Right lobe of liver (tissue), 6 donors: Measurements from ENCODE around the gene PAX6. TPM values are rescaled to one million over a fixed set of nuclear protein-coding genes. Genes with fewer than 3 reads are reported as not detected.

Experiments
- ATAC-seq, 4 donors: fragments of 200-7000 bp; cut with Tn5 transposase; one replicate each; pipeline ENCODE4 v1.9.1; 2020; ENCODE audit warnings: mild to moderate bottlenecking in 4 of 4, moderate library complexity in 4 of 4
- DNase-seq, 3 donors: peaks; one replicate each; pipeline ENCODE4 v3.0.0-alpha.2; 2020
- H3K27ac ChIP-seq, 3 donors: fragments of 200-600 bp; one replicate each; pipeline ENCODE4 v1.8.0; 2022
- H3K27me3 ChIP-seq, 2 donors: fragments of 200-600 bp; one replicate each; pipeline ENCODE4 v1.8.0; 2022
- H3K36me3 ChIP-seq, 4 donors: fragments of 200-600 bp; sonication (generic) in 1 of 4; one replicate each; pipeline versions ENCODE4 v1.5.1 to v1.8.0; 2017 to 2022; ENCODE audit warnings: control low read depth in 1 of 4
- H3K4me1 ChIP-seq, 4 donors: fragments of 200-600 bp; sonication (generic) in 1 of 4; one replicate each; pipeline versions ENCODE4 v1.5.1 to v1.8.0; 2017 to 2022; ENCODE audit warnings: control low read depth in 1 of 4
- H3K4me3 ChIP-seq, 3 donors: fragments of 200-600 bp; one replicate each; pipeline ENCODE4 v1.8.0; 2022
- H3K9me3 ChIP-seq, 4 donors: fragments of 200-600 bp; sonication (generic) in 1 of 4; one replicate each; pipeline versions ENCODE4 v1.5.1 to v1.8.0; 2017 to 2022; ENCODE audit warnings: control low read depth in 1 of 4
- POLR2A ChIP-seq: fragments of 450-650 bp; IDR thresholded peaks from one replicate; pipeline ENCODE4 v1.6.1; 2017; ENCODE audit warnings: antibody characterized with exemption, mild to moderate bottlenecking
- WGBS: methylation state at CpG from one replicate; pipeline ENCODE4 v1.1.6; 2018; ENCODE audit warnings: low coverage, low lambda C conversion rate; ENCODE audit not compliant: insufficient coverage; ENCODE audit errors: missing lambda C conversion rate; 5-methylcytosine and 5-hydroxymethylcytosine counted together
- intact Hi-C, 2 donors: fragments of 100-400 bp; cut with DNase I; formaldehyde crosslinking; loops; one replicate each; pipeline versions ENCODE4 v1.11.2 to v1.14.1; 2022
- total RNA-seq, 6 experiments: library from RNA; depleted of rRNA in 2 of 6; stranded (reverse); fragments of >200 nt in 2 of 6; fragmentation: NEBNext Ultra II Directional in 3 of 6; extraction: Animal tissue kit (Norgen Biotek cat#: 25700) in 3 of 6; gene quantifications; one replicate each; pipeline versions ENCODE4 v1.1.0 to v1.2.4, GENCODE V29; 2016 to 2023
- TF ChIP-seq, protein P1 (sequence below), 4 donors: fragments of 200-600 bp in 3 of 4; fragments of 450-650 bp in 1 of 4; IDR thresholded peaks; one replicate each; pipeline versions ENCODE4 v1.5.1 to v1.8.0; 2016 to 2022; ENCODE audit warnings: antibody characterized with exemption in 4 of 4, mild to moderate bottlenecking in 2 of 4
- donor health status: DM: no; HTN: yes; CAD: no.
- donor health status: DM: no; HTN: no; CAD: no.
- donor health status: DM: no; HTN: no; CAD: no.
- donor health status: DM: no; HTN: yes; CAD: no.
- donor health status: DM: no; HTN: yes; CAD: no.

PAX6 gene
- total RNA-seq, 6 experiments from 2014 or later: not detected

DNA sequence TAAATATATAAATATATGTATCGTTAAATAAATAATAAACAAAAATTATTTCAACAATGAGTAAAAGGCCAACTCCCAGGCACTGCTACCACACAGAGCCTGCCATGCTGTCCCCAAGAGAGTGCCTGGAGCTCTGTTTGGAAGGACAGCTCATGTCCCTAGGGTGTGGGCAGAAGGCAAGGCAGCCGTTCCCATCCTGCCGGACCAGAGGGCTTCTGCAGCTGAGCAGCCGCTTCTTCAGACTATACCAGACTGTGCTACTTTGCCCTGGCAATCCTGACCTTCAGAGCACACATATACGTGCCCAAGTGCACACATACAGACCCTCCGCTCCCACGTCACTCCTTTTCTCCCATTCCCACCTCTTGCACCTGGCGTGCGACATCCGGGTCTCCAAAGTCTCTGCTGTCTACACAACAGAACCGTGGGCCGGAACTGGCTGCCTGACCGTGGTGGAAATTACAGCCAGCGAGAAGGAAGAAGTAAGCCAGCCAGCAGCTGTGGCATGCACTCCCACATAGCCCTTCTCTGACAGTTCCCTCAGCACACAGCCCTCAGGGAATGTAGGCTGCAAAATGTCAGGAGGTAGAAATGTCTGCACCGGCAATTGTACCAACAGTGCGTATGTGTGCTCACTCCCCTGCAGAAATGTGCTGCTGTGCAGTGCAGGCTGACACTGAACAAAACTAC lies 24.0 kb downstream of the PAX6 start:
- 83% methylated on average over 8 of the region's 16 CpGs for WGBS
- Histone ChIP-seq H3K36me3 (no peaks in the 10 kb centered on the region), H3K27ac (no peak overlapping the region), H3K4me1 (no peaks in the 10 kb centered on the region), H3K4me3 (no peak overlapping the region), H3K27me3 (no peaks in the 10 kb centered on the region), H3K9me3 (no peaks in the 10 kb centered on the region)
- no peak for DNase-seq
- intact Hi-C loops: no loop called here
- TF ChIP-seq POLR2A: no peak
- TF ChIP-seq, protein P1, sequence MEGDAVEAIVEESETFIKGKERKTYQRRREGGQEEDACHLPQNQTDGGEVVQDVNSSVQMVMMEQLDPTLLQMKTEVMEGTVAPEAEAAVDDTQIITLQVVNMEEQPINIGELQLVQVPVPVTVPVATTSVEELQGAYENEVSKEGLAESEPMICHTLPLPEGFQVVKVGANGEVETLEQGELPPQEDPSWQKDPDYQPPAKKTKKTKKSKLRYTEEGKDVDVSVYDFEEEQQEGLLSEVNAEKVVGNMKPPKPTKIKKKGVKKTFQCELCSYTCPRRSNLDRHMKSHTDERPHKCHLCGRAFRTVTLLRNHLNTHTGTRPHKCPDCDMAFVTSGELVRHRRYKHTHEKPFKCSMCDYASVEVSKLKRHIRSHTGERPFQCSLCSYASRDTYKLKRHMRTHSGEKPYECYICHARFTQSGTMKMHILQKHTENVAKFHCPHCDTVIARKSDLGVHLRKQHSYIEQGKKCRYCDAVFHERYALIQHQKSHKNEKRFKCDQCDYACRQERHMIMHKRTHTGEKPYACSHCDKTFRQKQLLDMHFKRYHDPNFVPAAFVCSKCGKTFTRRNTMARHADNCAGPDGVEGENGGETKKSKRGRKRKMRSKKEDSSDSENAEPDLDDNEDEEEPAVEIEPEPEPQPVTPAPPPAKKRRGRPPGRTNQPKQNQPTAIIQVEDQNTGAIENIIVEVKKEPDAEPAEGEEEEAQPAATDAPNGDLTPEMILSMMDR (IDR thresholded peaks at IDR 0.05): no peak
- ATAC-seq: no peak

DNA sequence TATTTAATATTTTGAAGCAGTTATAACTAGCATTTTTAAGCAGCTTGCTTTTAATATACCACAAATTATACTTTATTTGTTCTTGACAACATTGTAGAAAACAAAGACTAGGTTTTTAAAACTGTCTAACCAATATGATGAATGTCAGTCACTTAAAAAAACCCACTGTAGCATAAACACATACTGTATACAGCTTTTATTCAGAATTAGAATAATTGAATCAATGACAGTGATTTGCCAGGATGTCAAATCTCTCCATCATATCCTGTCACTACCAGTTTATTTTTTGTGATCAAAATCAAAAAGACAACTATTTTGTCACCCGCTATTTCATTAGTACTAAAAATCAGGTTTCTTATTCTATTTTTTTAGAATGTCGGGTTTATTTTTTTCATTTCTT lies 26.5 kb downstream of the PAX6 start:
- intact Hi-C loops: no loop called here
- Histone ChIP-seq H3K27me3 (no peaks in the 10 kb centered on the region), H3K4me1 (no peaks in the 10 kb centered on the region), H3K27ac (no peak overlapping the region), H3K9me3 (no peaks in the 10 kb centered on the region), H3K4me3 (no peak overlapping the region), H3K36me3 (no peaks in the 10 kb centered on the region)
- WGBS: 94% methylated on average over 2 of the region's 2 CpGs
- TF ChIP-seq, protein P1 (IDR thresholded peaks at IDR 0.05): no peak
- no peak for TF ChIP-seq POLR2A
- DNase-seq (no peak), ATAC-seq (no peak)

DNA sequence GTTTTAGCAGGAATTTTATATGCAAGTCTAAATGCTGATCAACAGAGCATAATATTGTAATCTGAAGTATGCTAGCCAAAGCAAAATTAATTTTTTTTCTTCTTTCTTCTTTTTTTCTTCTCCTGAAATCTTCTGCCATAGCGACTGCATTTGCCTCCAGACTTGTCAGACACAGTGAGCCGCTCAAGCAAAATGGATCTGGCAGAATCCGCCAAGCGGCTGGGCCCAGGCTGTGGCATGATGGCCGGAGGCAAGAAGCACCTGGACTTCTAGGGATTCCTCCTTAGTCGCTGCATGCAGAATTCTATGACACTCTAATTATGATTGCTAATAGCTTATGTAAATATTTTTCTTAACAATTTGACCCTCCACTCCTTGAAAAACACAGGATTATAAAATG lies 27.9 kb downstream of the PAX6 start:
- ATAC-seq (no peak), DNase-seq (no peak)
- 95% methylated on average over 4 of the region's 6 CpGs for WGBS

DNA sequence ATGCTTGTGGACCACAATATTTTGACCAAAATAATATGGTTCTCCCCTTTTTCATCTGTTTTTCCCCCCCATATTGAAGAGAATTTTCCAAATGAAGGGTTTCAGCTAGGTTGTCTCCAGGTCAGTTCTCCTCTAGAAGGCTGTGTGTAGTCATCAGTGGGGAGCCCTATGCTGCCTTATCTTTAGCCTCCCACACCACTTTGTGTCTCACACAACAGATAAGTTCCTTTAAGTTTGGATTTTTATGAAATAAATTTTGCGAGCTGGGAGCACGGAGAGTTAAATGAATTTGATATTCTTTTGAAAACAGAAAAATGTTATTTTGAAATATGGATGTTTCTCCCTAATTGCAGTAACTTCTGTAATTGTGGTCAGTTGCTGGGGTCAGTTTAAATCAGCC lies 28.9 kb downstream of the PAX6 start:
- no peaks in the 10 kb centered on the region for H3K9me3 ChIP-seq
- H3K27ac ChIP-seq: no peak overlapping the region
- TF ChIP-seq, protein P1 (IDR thresholded peaks at IDR 0.05): no peak
- no peak for TF ChIP-seq POLR2A
- no peak for ATAC-seq
- intact Hi-C loops: no loop called here
- H3K4me3 ChIP-seq: no peak overlapping the region
- H3K4me1 ChIP-seq: no peaks in the 10 kb centered on the region
- H3K36me3 ChIP-seq: no peaks in the 10 kb centered on the region
- no peak for DNase-seq
- no peaks in the 10 kb centered on the region for H3K27me3 ChIP-seq
- WGBS: 100% methylated on average over 2 of the region's 2 CpGs

More for the DNA sequence above, 27.9 kb downstream of the PAX6 start:
- intact Hi-C loops: no loop called here
- no peaks in the 10 kb centered on the region for H3K36me3 ChIP-seq
- no peaks in the 10 kb centered on the region for H3K27me3 ChIP-seq
- TF ChIP-seq, protein P1 (IDR thresholded peaks at IDR 0.05): no peak
- no peak for TF ChIP-seq POLR2A
- H3K4me3 ChIP-seq: no peak overlapping the region
- H3K4me1 ChIP-seq: no peaks in the 10 kb centered on the region
- H3K9me3 ChIP-seq: no peaks in the 10 kb centered on the region
- no peak overlapping the region for H3K27ac ChIP-seq
